Measurements from ENCODE around the gene FSTL4.

Gene FSTL4

GRCh38 chr5:133473291-133473690, 139.1 kb downstream of the FSTL4 start:
- DNase-seq: no peak

GRCh38 chr5:133472829-133473228, 139.5 kb downstream of the FSTL4 start:
- no peak for DNase-seq

GRCh38 chr5:133471699-133472098, 140.6 kb downstream of the FSTL4 start:
- no peak for DNase-seq

GRCh38 chr5:133470841-133471240, 141.5 kb downstream of the FSTL4 start:
- DNase-seq: no peak

GRCh38 chr5:133469846-133470245, 142.5 kb downstream of the FSTL4 start:
- DNase-seq: no peak

- DNase-seq: no peak
These were observed 143.1 kb downstream of the FSTL4 start for GRCh38 chr5:133469252-133469651.

GRCh38 chr5:133468596-133468995, 143.7 kb downstream of the FSTL4 start:
- no peak for DNase-seq

- DNase-seq: no peak
These were observed 144.4 kb downstream of the FSTL4 start for GRCh38 chr5:133467826-133468463.

- peak; percentile 22 for DNase-seq
These were observed 145.0 kb downstream of the FSTL4 start for GRCh38 chr5:133467335-133467779.

- no peak for DNase-seq
These were observed 145.6 kb downstream of the FSTL4 start for GRCh38 chr5:133466556-133467334.

GRCh38 chr5:133464013-133464412, 148.3 kb downstream of the FSTL4 start:
- DNase-seq: no peak

GRCh38 chr5:133461796-133462516, 150.4 kb downstream of the FSTL4 start:
- DNase-seq: no peak

- peak; percentile 6 for DNase-seq
These were observed 152.1 kb downstream of the FSTL4 start for GRCh38 chr5:133460172-133460758.

GRCh38 chr5:133459474-133460160, 152.7 kb downstream of the FSTL4 start:
- no peak for DNase-seq

- no peak for DNase-seq
These were observed 153.9 kb downstream of the FSTL4 start for GRCh38 chr5:133458435-133458834.

- no peak for DNase-seq
These were observed 154.6 kb downstream of the FSTL4 start for GRCh38 chr5:133457439-133458355.

GRCh38 chr5:133456933-133457402, 155.4 kb downstream of the FSTL4 start:
- DNase-seq: no peak

- DNase-seq: no peak
These were observed 156.7 kb downstream of the FSTL4 start for GRCh38 chr5:133455676-133456075.

- no peak for DNase-seq
These were observed 157.9 kb downstream of the FSTL4 start for GRCh38 chr5:133454442-133454841.

- DNase-seq: no peak
These were observed 158.5 kb downstream of the FSTL4 start for GRCh38 chr5:133453831-133454230.

- no peak for DNase-seq
These were observed 159.1 kb downstream of the FSTL4 start for GRCh38 chr5:133453084-133453780.
